ENCODE measurements around the gene MCU. TPM values are rescaled to one million over a fixed set of nuclear protein-coding genes. Genes with fewer than 3 reads are reported as not detected.
A peak's percentile ranks its signal among the peaks of the same experiment; 100 is the strongest.
"Not testable (repeated sequence)": the region's sequence is repeated elsewhere in the genome, so short reads cannot be mapped to it uniquely, and the experiment has no call there.

Gene MCU
- total RNA-seq, 1 experiment from 2014 or later = 37.2 TPM

- CTCF ChIA-PET = no interaction called here
- Mint-ChIP-seq H3K4me3 (no peak overlapping the region), H3K27ac (peak overlapping the region; percentile 91)
Measured at GRCh38 chr10:72736828-72737220, 44.9 kb downstream of the MCU start.

GRCh38 chr10:72737357-72737756, 45.4 kb downstream of the MCU start:
- CTCF ChIA-PET, ATAC-seq: not testable (repeated sequence)
- 0 out of 2 replicates have a peak overlapping the region, but pooled peaks have one; percentile 91 for H3K27ac Mint-ChIP-seq

More at GRCh38 chr10:72736828-72737220, 44.9 kb downstream of the MCU start:
- peaks cover 32% of the 10 kb centered on the region for H3K4me1 Mint-ChIP-seq
- TF ChIP-seq ZNF263 (CRISPR knock-in tag; IDR thresholded peaks at IDR 0.05; ENCODE audit: low read depth) (no peak), USF2 (CRISPR knock-in tag; IDR thresholded peaks at IDR 0.05) (no peak), CBFB (CRISPR knock-in tag; IDR thresholded peaks at IDR 0.05; ENCODE audit: low read depth) (no peak), ZNF425 (CRISPR knock-in tag; conservative IDR thresholded peaks at IDR 0.05) (no peak), SMAD3 (CRISPR knock-in tag; IDR thresholded peaks at IDR 0.05; ENCODE audit: borderline replicate concordance) (no peak), CDX4 (CRISPR knock-in tag; IDR thresholded peaks at IDR 0.05; ENCODE audit: borderline replicate concordance) (no peak), CREB1 (CRISPR knock-in tag; IDR thresholded peaks at IDR 0.05) (no peak), JUN (CRISPR knock-in tag; IDR thresholded peaks at IDR 0.05) (no peak), TP53 (CRISPR knock-in tag; IDR thresholded peaks at IDR 0.05) (no peak), JAZF1 (CRISPR knock-in tag; IDR thresholded peaks at IDR 0.05) (no peak), KAT7 (CRISPR knock-in tag; IDR thresholded peaks at IDR 0.05; ENCODE audit: borderline replicate concordance) (no peak), GTF2I (CRISPR knock-in tag; conservative IDR thresholded peaks at IDR 0.05) (no peak), MXD4 (CRISPR knock-in tag; IDR thresholded peaks at IDR 0.05; ENCODE audit: borderline replicate concordance) (no peak), OVOL2 (CRISPR knock-in tag; IDR thresholded peaks at IDR 0.05; ENCODE audit: borderline replicate concordance) (no peak), FOXK1 (CRISPR knock-in tag; IDR thresholded peaks at IDR 0.05) (no peak), PREB (CRISPR knock-in tag; IDR thresholded peaks at IDR 0.05; ENCODE audit: borderline replicate concordance) (no peak), RELA (CRISPR knock-in tag; IDR thresholded peaks at IDR 0.05; ENCODE audit: borderline replicate concordance) (no peak), GRHL2 (CRISPR knock-in tag; IDR thresholded peaks at IDR 0.05; ENCODE audit: insufficient replicate concordance, severe bottlenecking) (no peak), EMX1 (CRISPR knock-in tag; IDR thresholded peaks at IDR 0.05) (no peak)
- DNase-seq (ENCODE audit: low spot score) = no peak
- no peaks in the 10 kb centered on the region for H3K27me3 Mint-ChIP-seq (ENCODE audit: low read depth)
- H3K36me3 Mint-ChIP-seq = no peaks in the 10 kb centered on the region
- POLR2A ChIA-PET = no interaction called here
- no peaks in the 10 kb centered on the region for H3K9me3 Mint-ChIP-seq
- no peak for ATAC-seq

GRCh38 chr10:72738486-72738885, 46.5 kb downstream of the MCU start:
- peak overlapping the region; percentile 25; the same call in 1 of the 2 replicates for H3K27ac Mint-ChIP-seq
- DNase-seq (ENCODE audit: low spot score) = no peak
- ChIA-PET CTCF (no interaction called here), POLR2A (no interaction called here)
- peaks cover 39% of the 10 kb centered on the region for H3K4me1 Mint-ChIP-seq
- H3K27me3 Mint-ChIP-seq (ENCODE audit: low read depth) = no peaks in the 10 kb centered on the region
- H3K9me3 Mint-ChIP-seq = no peaks in the 10 kb centered on the region
- no peak overlapping the region for H3K4me3 Mint-ChIP-seq
- H3K36me3 Mint-ChIP-seq = no peaks in the 10 kb centered on the region
- no peak for ATAC-seq
- TF ChIP-seq ATF1 (CRISPR knock-in tag; IDR thresholded peaks at IDR 0.05) = no peak
- no peak for TF ChIP-seq CDX4 (CRISPR knock-in tag; IDR thresholded peaks at IDR 0.05; ENCODE audit: borderline replicate concordance)
- no peak for TF ChIP-seq MAX (CRISPR knock-in tag; IDR thresholded peaks at IDR 0.05)
- no peak for TF ChIP-seq NR2C2 (CRISPR knock-in tag; IDR thresholded peaks at IDR 0.05)
- TF ChIP-seq FOXP4 (CRISPR knock-in tag; IDR thresholded peaks at IDR 0.05) = no peak
- no peak for TF ChIP-seq ZNF671 (CRISPR knock-in tag; IDR thresholded peaks at IDR 0.05)
- TF ChIP-seq OVOL2 (CRISPR knock-in tag; IDR thresholded peaks at IDR 0.05; ENCODE audit: borderline replicate concordance) = no peak
- no peak for TF ChIP-seq FOXJ3 (CRISPR knock-in tag; IDR thresholded peaks at IDR 0.05; ENCODE audit: borderline replicate concordance)
- TF ChIP-seq ZNF232 (CRISPR knock-in tag; IDR thresholded peaks at IDR 0.05) = no peak

More at GRCh38 chr10:72737357-72737756, 45.4 kb downstream of the MCU start:
- H3K4me1 Mint-ChIP-seq = peaks cover 33% of the 10 kb centered on the region
- H3K27me3 Mint-ChIP-seq (ENCODE audit: low read depth); DNase-seq (ENCODE audit: low spot score); H3K4me3 Mint-ChIP-seq; POLR2A ChIA-PET; H3K9me3 Mint-ChIP-seq; H3K36me3 Mint-ChIP-seq: not testable (repeated sequence)
